Osteocyte (in vitro differentiated cells): Measurements from ENCODE around the gene TFAP2E. TPM values are rescaled to one million over a fixed set of nuclear protein-coding genes. Genes with fewer than 3 reads are reported as not detected.
A peak's percentile ranks its signal among the peaks of the same experiment; 100 is the strongest.

Source experiments
- DNase-seq: peaks from one replicate; pipeline ENCODE4 v3.0.0; 2021; ENCODE audit warnings: mixed read lengths; ENCODE audit not compliant: unreplicated experiment; ENCODE audit errors: extremely low spot score
- H3K27ac Mint-ChIP-seq: one replicate; pipeline ENCODE4 v1.8.0; 2021; ENCODE audit warnings: mild to moderate bottlenecking, mixed read lengths; ENCODE audit not compliant: unreplicated experiment
- H3K27me3 Mint-ChIP-seq: one replicate; pipeline ENCODE4 v1.8.0; 2021; ENCODE audit warnings: mixed read lengths; ENCODE audit not compliant: unreplicated experiment
- H3K36me3 Mint-ChIP-seq: one replicate; pipeline ENCODE4 v1.8.0; 2021; ENCODE audit warnings: mixed read lengths; ENCODE audit not compliant: unreplicated experiment
- H3K4me1 Mint-ChIP-seq: one replicate; pipeline ENCODE4 v1.8.0; 2021; ENCODE audit warnings: mixed read lengths; ENCODE audit not compliant: unreplicated experiment
- H3K4me3 Mint-ChIP-seq: one replicate; pipeline ENCODE4 v1.8.0; 2021; ENCODE audit warnings: mild to moderate bottlenecking, moderate library complexity, mixed read lengths; ENCODE audit not compliant: unreplicated experiment
- H3K9me3 Mint-ChIP-seq: one replicate; pipeline ENCODE4 v1.8.0; 2021; ENCODE audit warnings: mixed read lengths; ENCODE audit not compliant: unreplicated experiment
- CTCF ChIP-seq: fragments of 200-600 bp; sonication (generic); IDR thresholded peaks from 2 replicates; pipeline ENCODE4 v1.5.0; 2021; ENCODE audit warnings: antibody characterized with exemption, mild to moderate bottlenecking, moderate library complexity
- total RNA-seq: library from RNA; stranded (reverse); gene quantifications from 2 replicates; pipeline ENCODE4 v1.2.1, GENCODE V29; 2021

Gene TFAP2E
- total RNA-seq, 1 donor from 2014 or later: 0.35 TPM

- Mint-ChIP-seq H3K36me3 (peaks cover 24% of the 10 kb centered on the region), H3K4me1 (peaks cover 33% of the 10 kb centered on the region), H3K27ac (no peak overlapping the region), H3K4me3 (no peak overlapping the region), H3K9me3 (no peaks in the 10 kb centered on the region), H3K27me3 (no peaks in the 10 kb centered on the region)
- no peak for TF ChIP-seq CTCF
- no peak for DNase-seq
Observed at GRCh38 chr1:35554266-35555211, 18.6 kb upstream of the TFAP2E start.

GRCh38 chr1:35555212-35555584 is 17.9 kb upstream of the TFAP2E start:
- TF ChIP-seq CTCF: no peak
- Mint-ChIP-seq H3K4me1 (peaks cover 36% of the 10 kb centered on the region), H3K9me3 (no peaks in the 10 kb centered on the region), H3K27ac (no peak overlapping the region), H3K4me3 (peak overlapping the region; percentile 8), H3K27me3 (no peaks in the 10 kb centered on the region), H3K36me3 (peaks cover 19% of the 10 kb centered on the region)
- DNase-seq: no peak

DNA sequence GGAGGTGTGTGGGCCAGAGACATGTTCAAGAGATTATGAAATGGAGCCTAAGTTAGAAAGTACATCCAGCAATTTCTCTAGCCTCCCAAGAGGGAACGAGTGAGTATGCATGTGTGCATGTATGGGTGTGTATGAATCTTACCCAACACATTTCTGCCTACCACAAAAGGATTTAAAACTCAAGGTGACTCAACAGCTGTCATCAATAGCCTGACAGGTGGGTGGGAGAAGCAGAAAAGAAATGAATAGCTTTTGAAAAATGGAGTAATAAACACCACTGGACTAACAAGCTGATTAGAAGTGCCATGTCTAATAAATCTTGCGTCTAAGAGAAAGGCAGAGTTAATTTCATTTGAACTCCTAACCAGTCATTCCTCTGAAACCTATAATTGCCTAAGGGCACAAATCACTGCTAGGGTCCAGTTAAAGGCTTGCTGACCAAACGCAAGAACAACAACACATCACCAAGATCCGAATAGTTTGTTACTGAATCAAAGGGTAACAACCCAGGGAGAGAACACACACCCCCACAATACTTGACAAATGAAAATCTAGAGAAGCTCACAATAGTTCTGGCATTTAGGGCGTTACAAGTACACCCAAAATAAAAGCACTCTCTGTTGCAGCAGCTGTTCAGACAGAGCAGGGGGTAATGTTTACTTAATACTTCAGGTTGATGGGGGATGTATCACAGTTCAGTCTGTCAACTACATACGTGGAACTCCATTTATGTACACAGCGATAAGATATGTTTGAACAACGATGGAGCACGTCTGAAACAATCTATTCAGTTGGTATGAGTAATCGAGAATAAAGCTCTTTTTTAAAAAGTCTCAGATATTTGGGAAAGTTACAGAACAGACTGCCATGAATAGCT is 17.3 kb upstream of the TFAP2E start:
- no peak for TF ChIP-seq CTCF
- no peak for DNase-seq
- peak overlapping the region; percentile 98 for H3K4me3 Mint-ChIP-seq
- no peaks in the 10 kb centered on the region for H3K27me3 Mint-ChIP-seq
- H3K36me3 Mint-ChIP-seq: peaks cover 19% of the 10 kb centered on the region
- peak overlapping the region; percentile 57 for H3K27ac Mint-ChIP-seq
- H3K9me3 Mint-ChIP-seq: no peaks in the 10 kb centered on the region
- H3K4me1 Mint-ChIP-seq: peaks cover 37% of the 10 kb centered on the region

- H3K4me3 Mint-ChIP-seq: peak overlapping the region; percentile 98
- DNase-seq: no peak
- H3K9me3 Mint-ChIP-seq: no peaks in the 10 kb centered on the region
- H3K4me1 Mint-ChIP-seq: peaks cover 42% of the 10 kb centered on the region
- H3K36me3 Mint-ChIP-seq: peaks cover 21% of the 10 kb centered on the region
- H3K27ac Mint-ChIP-seq: peak overlapping the region; percentile 57
- H3K27me3 Mint-ChIP-seq: no peaks in the 10 kb centered on the region
- peak; percentile 5 for TF ChIP-seq CTCF
Observed at GRCh38 chr1:35556484-35557117, 16.5 kb upstream of the TFAP2E start.
